NB4 (cell line): ENCODE results near the gene BPGM.

Experiments used
- DNase-seq: peaks from one replicate; pipeline ENCODE4 v3.0.0; 2010; ENCODE audit warnings: low read depth
- H3K4me3 ChIP-seq: one replicate; pipeline ENCODE4 v1.5.1; 2011; ENCODE audit warnings: mild to moderate bottlenecking, low read depth, low read length, moderate library complexity
- MYC ChIP-seq: IDR thresholded peaks from 2 replicates; pipeline ENCODE4 v1.6.1; 2011; ENCODE audit warnings: low read depth, low read length
- POLR2A ChIP-seq: IDR thresholded peaks from 2 replicates; pipeline ENCODE4 v1.6.1; 2011; ENCODE audit warnings: mild to moderate bottlenecking; ENCODE audit not compliant: insufficient read length; ENCODE audit errors: extremely low read depth
- TF ChIP-seq, protein P1 (sequence below): IDR thresholded peaks from 2 replicates; pipeline ENCODE4 v1.6.1; 2011; ENCODE audit warnings: low read depth, low read length
- TF ChIP-seq, protein P2 (sequence below): IDR thresholded peaks from one replicate; pipeline ENCODE4 v1.5.1; 2012; ENCODE audit warnings: low read depth, low read length

The BPGM gene

DNA sequence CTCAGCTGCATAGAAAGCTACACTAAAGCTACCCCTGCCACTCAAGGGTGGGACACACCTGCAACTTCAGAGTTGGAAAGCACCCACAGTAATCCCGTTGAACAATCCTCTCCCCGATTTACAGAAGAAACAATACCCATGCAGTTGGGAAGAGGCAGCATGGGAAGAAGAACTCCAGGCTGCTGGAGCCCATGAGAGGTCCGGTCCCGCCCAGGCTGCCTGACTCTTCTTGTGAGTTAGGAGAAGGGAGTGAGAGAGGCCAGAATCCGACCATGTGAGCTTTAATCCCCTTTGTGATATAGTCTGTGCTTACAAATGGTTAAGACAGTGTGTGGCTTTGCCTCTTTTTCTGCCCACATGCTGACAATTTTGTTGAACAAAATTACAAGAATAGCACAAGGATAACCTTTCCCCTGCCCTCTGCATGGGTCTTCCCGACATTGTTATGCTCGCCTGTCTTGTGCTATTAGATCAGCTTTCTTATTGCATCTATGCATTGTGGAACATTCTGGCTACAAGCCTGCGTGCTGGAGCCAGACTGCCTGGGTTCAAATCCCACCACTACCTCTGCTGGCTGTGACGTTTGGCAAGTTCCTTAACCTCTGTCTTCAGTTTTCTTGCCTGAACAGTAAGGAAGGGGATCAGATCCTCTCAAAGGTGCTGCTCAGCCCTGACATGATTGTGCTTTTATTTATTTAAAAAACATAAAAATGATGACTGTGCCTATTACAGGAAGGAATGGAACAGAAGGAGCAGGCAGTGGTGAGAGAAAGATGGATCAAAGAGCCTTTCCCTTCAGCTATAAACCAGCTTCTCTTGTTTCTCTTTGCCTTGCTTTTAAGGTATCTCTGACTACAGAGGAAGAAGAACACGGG, 56.0 kb downstream of the BPGM start:
- TF ChIP-seq MYC (no peak), POLR2A (no peak)
- TF ChIP-seq, protein P1, sequence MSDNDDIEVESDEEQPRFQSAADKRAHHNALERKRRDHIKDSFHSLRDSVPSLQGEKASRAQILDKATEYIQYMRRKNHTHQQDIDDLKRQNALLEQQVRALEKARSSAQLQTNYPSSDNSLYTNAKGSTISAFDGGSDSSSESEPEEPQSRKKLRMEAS, result no peak
- TF ChIP-seq, protein P2, sequence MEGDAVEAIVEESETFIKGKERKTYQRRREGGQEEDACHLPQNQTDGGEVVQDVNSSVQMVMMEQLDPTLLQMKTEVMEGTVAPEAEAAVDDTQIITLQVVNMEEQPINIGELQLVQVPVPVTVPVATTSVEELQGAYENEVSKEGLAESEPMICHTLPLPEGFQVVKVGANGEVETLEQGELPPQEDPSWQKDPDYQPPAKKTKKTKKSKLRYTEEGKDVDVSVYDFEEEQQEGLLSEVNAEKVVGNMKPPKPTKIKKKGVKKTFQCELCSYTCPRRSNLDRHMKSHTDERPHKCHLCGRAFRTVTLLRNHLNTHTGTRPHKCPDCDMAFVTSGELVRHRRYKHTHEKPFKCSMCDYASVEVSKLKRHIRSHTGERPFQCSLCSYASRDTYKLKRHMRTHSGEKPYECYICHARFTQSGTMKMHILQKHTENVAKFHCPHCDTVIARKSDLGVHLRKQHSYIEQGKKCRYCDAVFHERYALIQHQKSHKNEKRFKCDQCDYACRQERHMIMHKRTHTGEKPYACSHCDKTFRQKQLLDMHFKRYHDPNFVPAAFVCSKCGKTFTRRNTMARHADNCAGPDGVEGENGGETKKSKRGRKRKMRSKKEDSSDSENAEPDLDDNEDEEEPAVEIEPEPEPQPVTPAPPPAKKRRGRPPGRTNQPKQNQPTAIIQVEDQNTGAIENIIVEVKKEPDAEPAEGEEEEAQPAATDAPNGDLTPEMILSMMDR, result no peak
- no peak overlapping the region for H3K4me3 ChIP-seq
- DNase-seq, result no peak

- H3K4me3 ChIP-seq, result no peak overlapping the region
- no peak for DNase-seq
- TF ChIP-seq, protein P1, result no peak
- TF ChIP-seq MYC, result no peak
- TF ChIP-seq, protein P2, result no peak
- TF ChIP-seq POLR2A, result no peak
Measured at GRCh38 chr7:134703241-134703594, 56.6 kb downstream of the BPGM start.

DNA sequence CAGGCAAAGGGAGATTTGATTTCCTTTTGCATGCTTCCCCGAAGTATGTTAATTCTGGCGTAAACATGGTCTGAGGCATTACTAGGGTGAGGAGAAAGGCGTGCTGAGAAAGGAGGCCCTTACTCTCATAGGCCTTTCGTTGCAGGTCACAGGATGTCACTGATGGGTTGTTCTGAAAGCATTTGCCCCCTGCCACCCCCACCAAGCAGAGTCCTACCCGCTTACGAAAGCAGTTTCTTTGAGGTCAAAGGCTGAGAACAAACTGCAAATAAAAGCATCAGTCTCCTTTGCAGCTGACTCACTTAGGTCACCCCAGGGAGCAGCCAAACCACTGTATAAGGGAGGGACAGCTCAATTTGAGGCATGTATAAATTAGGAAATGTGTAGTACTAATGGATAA, 57.1 kb downstream of the BPGM start:
- no peak overlapping the region for H3K4me3 ChIP-seq
- TF ChIP-seq, protein P2, result no peak
- TF ChIP-seq, protein P1, result no peak
- TF ChIP-seq MYC (no peak), POLR2A (no peak)
- peak; percentile 31 for DNase-seq

DNA sequence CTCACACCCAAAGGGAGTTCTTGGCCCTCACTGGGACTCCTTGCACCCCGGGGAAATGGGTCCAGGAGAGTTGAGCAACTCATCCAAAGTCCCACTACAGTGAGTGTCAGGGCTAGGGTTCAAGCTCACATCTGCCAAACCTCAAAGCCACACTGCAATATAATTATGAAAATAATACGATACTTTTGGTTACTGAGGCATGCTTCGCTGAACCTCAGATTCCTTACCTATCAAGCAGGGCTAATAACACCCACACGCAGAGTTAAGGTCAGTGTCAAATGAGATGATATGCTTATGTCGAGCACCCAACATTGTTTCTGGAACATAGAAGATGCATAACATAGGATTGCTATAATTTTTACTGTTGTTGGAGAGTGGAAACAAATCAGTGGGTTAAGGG, 58.2 kb downstream of the BPGM start:
- DNase-seq, result no peak
- H3K4me3 ChIP-seq, result no peak overlapping the region
- TF ChIP-seq MYC (no peak), POLR2A (no peak)
- TF ChIP-seq, protein P2, result no peak
- TF ChIP-seq, protein P1, result no peak

DNA sequence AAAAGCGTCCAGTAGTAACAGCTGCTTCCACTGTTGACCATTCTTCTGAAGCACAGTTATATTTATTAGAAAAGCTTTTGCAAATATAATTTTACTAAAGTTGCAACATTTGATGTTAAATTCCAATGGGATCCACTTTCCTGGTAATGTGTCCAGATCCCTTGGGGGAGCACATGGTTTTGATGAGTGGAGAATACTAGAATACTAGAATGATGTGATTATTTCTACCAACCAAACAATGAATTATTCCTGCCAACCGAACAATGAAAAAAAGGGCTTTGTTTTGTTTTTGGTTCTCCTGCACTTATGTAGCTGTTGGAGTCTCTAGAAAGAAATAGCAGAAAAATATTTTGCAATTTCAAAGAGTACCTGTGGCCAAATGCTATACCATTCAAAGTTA, 59.1 kb downstream of the BPGM start:
- DNase-seq, result no peak
- no peak for TF ChIP-seq MYC
- TF ChIP-seq, protein P2, result no peak
- TF ChIP-seq POLR2A, result no peak
- TF ChIP-seq, protein P1, result no peak
- H3K4me3 ChIP-seq, result no peak overlapping the region
